A673 (cell line): Measurements from ENCODE around the gene TBX19. TPM values are rescaled to one million over a fixed set of nuclear protein-coding genes. Genes with fewer than 3 reads are reported as not detected.

Experiments
- BruUV-seq: library from RNA; stranded (reverse); fragments of 400-500 nt; replicated peaks from 2 replicates; lab custom pipeline; 2021; lab: Mats Ljungman, UMichigan
- CTCF ChIA-PET: fragments of 300-600 bp; sonication (Branson Sonifier 250); formaldehyde crosslinking; loops from one replicate; lab custom pipeline; 2022; ENCODE audit warnings: antibody characterized with exemption; lab: Charles Lee
- POLR2A ChIA-PET: fragments of 300-600 bp; sonication (Branson Sonifier 250); formaldehyde crosslinking; loops from one replicate; lab custom pipeline; 2022; ENCODE audit warnings: antibody characterized with exemption; ENCODE audit not compliant: low non-redundant PET; lab: Charles Lee
- DNase-seq: peaks from one replicate; pipeline ENCODE4 v3.0.0-alpha.2; 2015; ENCODE audit warnings: low spot score
- H3K27ac ChIP-seq: fragments of 200-600 bp; sonication (generic); 2 replicates; pipeline ENCODE4 v1.5.1; 2016; ENCODE audit warnings: mixed run types, low read depth, mild to moderate bottlenecking, mixed read lengths, antibody characterized with exemption, low read length; ENCODE audit not compliant: poor library complexity, severe bottlenecking
- H3K27me3 ChIP-seq: fragments of 200-600 bp; sonication (generic); replicated peaks from 2 replicates; pipeline ENCODE4 v1.6.1; 2017; ENCODE audit warnings: mixed run types, low read depth, mild to moderate bottlenecking, mixed read lengths, antibody characterized with exemption, low read length; ENCODE audit not compliant: insufficient read depth, poor library complexity
- H3K36me3 ChIP-seq: fragments of 200-600 bp; sonication (generic); 2 replicates; pipeline ENCODE4 v1.6.1; 2016; ENCODE audit warnings: mixed run types, mild to moderate bottlenecking, mixed read lengths, antibody characterized with exemption, low read length; ENCODE audit not compliant: insufficient read depth, poor library complexity, severe bottlenecking
- H3K4me1 ChIP-seq: fragments of 200-600 bp; sonication (generic); 2 replicates; pipeline ENCODE4 v1.6.1; 2017; ENCODE audit warnings: mixed run types, mild to moderate bottlenecking, mixed read lengths, antibody characterized with exemption, low read length; ENCODE audit not compliant: insufficient read depth, poor library complexity, severe bottlenecking
- H3K4me3 ChIP-seq: fragments of 200-600 bp; sonication (generic); 2 replicates; pipeline ENCODE4 v1.5.1; 2016; ENCODE audit warnings: low read depth, mixed run types, mild to moderate bottlenecking, mixed read lengths, low read length; ENCODE audit not compliant: poor library complexity, severe bottlenecking
- H3K9me3 ChIP-seq: fragments of 200-600 bp; sonication (generic); 2 replicates; pipeline ENCODE4 v1.6.1; 2016; ENCODE audit warnings: mixed run types, low read depth, mild to moderate bottlenecking, mixed read lengths, antibody characterized with exemption, low read length; ENCODE audit not compliant: poor library complexity, severe bottlenecking
- CTCF ChIP-seq: fragments of 300-800, 200-600 bp; sonication (generic); conservative IDR thresholded peaks from 2 replicates; pipeline ENCODE4 v1.5.1; 2017; ENCODE audit warnings: low read depth, mild to moderate bottlenecking, antibody characterized with exemption, low read length, moderate library complexity, mixed read lengths
- EZH2 ChIP-seq: fragments of 200-600 bp; sonication (generic); IDR thresholded peaks from 2 replicates; pipeline ENCODE4 v1.6.1; 2017; ENCODE audit warnings: borderline replicate concordance, low read depth, mild to moderate bottlenecking, mixed read lengths, antibody characterized with exemption, low read length; ENCODE audit not compliant: poor library complexity, severe bottlenecking
- intact Hi-C: fragments of 100-400 bp; cut with micrococcal nuclease; formaldehyde crosslinking; loops from one replicate; pipeline ENCODE4 v1.10.0; 2022; ENCODE audit not compliant: unreplicated experiment
- total RNA-seq: library from RNA; stranded (reverse); gene quantifications from 2 replicates; pipeline ENCODE4 v1.2.3, GENCODE V29; 2021

TBX19 gene
- total RNA-seq, 1 experiment from 2014 or later: 2.5 TPM

- Histone ChIP-seq H3K9me3 (no peaks in the 10 kb centered on the region), H3K36me3 (peaks cover 60% of the 10 kb centered on the region), H3K4me1 (no peaks in the 10 kb centered on the region), H3K4me3 (no peak overlapping the region), H3K27me3 (no peaks in the 10 kb centered on the region), H3K27ac (no peak overlapping the region)
- POLR2A ChIA-PET: no interaction called here
- CTCF ChIA-PET: interaction anchor here (0.6 to 1.2 kb wide), 4 partner anchors 9 to 116 kb away, joined by 3 to 7 read pairs (median 3); partner anchors contain the start of gene SFT2D2
- TF ChIP-seq CTCF (no peak), EZH2 (no peak)
- intact Hi-C loops: no loop called here
- DNase-seq: no peak
- no TSS peak for BruUV-seq
Observed at GRCh38 chr1:168235937-168236336, 44.7 kb upstream of the TBX19 start.

- Histone ChIP-seq H3K4me3 (no peak overlapping the region), H3K27ac (no peak overlapping the region), H3K27me3 (no peaks in the 10 kb centered on the region), H3K4me1 (no peaks in the 10 kb centered on the region), H3K9me3 (no peaks in the 10 kb centered on the region), H3K36me3 (peaks cover 62% of the 10 kb centered on the region)
- ChIA-PET POLR2A (no interaction called here), CTCF (no interaction called here)
- TF ChIP-seq CTCF (no peak), EZH2 (no peak)
- BruUV-seq: no TSS peak
- intact Hi-C loops: no loop called here
- no peak for DNase-seq
Observed at GRCh38 chr1:168236836-168237611, 43.7 kb upstream of the TBX19 start.

GRCh38 chr1:168243198-168243597, 37.5 kb upstream of the TBX19 start:
- H3K36me3 ChIP-seq: peaks cover 50% of the 10 kb centered on the region
- H3K4me1 ChIP-seq: no peaks in the 10 kb centered on the region
- ChIA-PET POLR2A (no interaction called here), CTCF (no interaction called here)
- no peak overlapping the region for H3K4me3 ChIP-seq
- no peak for DNase-seq
- BruUV-seq: no TSS peak
- H3K9me3 ChIP-seq: no peaks in the 10 kb centered on the region
- H3K27me3 ChIP-seq: no peaks in the 10 kb centered on the region
- TF ChIP-seq EZH2 (no peak), CTCF (no peak)
- no peak overlapping the region for H3K27ac ChIP-seq
- intact Hi-C loops: no loop called here
